GM06990 (cell line): ENCODE data around the gene BRCA1.
"Not testable (repeated sequence)": the region's sequence is repeated elsewhere in the genome, so short reads cannot be mapped to it uniquely, and the experiment has no call there.

Experiments used
- DNase-seq: peaks from one replicate; pipeline ENCODE4 v3.0.0-alpha.2; 2011; ENCODE audit not compliant: insufficient read length; ENCODE audit errors: extremely low read depth
- H3K27me3 ChIP-seq: replicated peaks from 2 replicates; pipeline ENCODE4 v1.6.0; 2011; ENCODE audit warnings: low read length; ENCODE audit not compliant: control insufficient read depth, insufficient read depth
- H3K36me3 ChIP-seq: 2 replicates; pipeline ENCODE4 v1.5.1; 2011; ENCODE audit warnings: low read length; ENCODE audit not compliant: control insufficient read depth, insufficient read depth
- H3K4me3 ChIP-seq: replicated peaks from 2 replicates; pipeline ENCODE4 v1.5.1; 2011; ENCODE audit warnings: low read depth, mild to moderate bottlenecking, control low read depth, low read length
- TF ChIP-seq, protein P1 (sequence below): IDR thresholded peaks from 2 replicates; pipeline ENCODE4 v1.5.1; 2011; ENCODE audit warnings: low read length, control low read depth, mild to moderate bottlenecking, inconsistent platforms; ENCODE audit not compliant: insufficient read depth, poor library complexity, severe bottlenecking

Gene BRCA1

GRCh38 chr17:43104665-43105064, 20.5 kb downstream of the BRCA1 start:
- Histone ChIP-seq H3K36me3 (peaks cover 4% of the 10 kb centered on the region; the same call in 1 of the 2 replicates), H3K27me3 (no peaks in the 10 kb centered on the region), H3K4me3 (no peak overlapping the region)
- no peak for DNase-seq
- TF ChIP-seq, protein P1, sequence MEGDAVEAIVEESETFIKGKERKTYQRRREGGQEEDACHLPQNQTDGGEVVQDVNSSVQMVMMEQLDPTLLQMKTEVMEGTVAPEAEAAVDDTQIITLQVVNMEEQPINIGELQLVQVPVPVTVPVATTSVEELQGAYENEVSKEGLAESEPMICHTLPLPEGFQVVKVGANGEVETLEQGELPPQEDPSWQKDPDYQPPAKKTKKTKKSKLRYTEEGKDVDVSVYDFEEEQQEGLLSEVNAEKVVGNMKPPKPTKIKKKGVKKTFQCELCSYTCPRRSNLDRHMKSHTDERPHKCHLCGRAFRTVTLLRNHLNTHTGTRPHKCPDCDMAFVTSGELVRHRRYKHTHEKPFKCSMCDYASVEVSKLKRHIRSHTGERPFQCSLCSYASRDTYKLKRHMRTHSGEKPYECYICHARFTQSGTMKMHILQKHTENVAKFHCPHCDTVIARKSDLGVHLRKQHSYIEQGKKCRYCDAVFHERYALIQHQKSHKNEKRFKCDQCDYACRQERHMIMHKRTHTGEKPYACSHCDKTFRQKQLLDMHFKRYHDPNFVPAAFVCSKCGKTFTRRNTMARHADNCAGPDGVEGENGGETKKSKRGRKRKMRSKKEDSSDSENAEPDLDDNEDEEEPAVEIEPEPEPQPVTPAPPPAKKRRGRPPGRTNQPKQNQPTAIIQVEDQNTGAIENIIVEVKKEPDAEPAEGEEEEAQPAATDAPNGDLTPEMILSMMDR: no peak

GRCh38 chr17:43095364-43095763, 29.8 kb downstream of the BRCA1 start:
- not testable (repeated sequence) for DNase-seq, H3K36me3 ChIP-seq, H3K4me3 ChIP-seq, H3K27me3 ChIP-seq

DNA sequence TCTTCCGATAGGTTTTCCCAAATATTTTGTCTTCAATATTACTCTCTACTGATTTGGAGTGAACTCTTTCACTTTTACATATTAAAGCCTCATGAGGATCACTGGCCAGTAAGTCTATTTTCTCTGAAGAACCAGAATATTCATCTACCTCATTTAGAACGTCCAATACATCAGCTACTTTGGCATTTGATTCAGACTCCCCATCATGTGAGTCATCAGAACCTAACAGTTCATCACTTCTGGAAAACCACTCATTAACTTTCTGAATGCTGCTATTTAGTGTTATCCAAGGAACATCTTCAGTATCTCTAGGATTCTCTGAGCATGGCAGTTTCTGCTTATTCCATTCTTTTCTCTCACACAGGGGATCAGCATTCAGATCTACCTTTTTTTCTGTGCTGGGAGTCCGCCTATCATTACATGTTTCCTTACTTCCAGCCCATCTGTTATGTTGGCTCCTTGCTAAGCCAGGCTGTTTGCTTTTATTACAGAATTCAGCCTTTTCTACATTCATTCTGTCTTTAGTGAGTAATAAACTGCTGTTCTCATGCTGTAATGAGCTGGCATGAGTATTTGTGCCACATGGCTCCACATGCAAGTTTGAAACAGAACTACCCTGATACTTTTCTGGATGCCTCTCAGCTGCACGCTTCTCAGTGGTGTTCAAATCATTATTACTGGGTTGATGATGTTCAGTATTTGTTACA, 30.9 kb downstream of the BRCA1 start:
- Histone ChIP-seq H3K36me3 (peaks cover 4% of the 10 kb centered on the region), H3K4me3 (no peak overlapping the region), H3K27me3 (no peaks in the 10 kb centered on the region)
- no peak for DNase-seq
- TF ChIP-seq, protein P1: no peak

DNA sequence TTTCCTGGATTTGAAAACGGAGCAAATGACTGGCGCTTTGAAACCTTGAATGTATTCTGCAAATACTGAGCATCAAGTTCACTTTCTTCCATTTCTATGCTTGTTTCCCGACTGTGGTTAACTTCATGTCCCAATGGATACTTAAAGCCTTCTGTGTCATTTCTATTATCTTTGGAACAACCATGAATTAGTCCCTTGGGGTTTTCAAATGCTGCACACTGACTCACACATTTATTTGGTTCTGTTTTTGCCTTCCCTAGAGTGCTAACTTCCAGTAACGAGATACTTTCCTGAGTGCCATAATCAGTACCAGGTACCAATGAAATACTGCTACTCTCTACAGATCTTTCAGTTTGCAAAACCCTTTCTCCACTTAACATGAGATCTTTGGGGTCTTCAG, 32.3 kb downstream of the BRCA1 start:
- Histone ChIP-seq H3K4me3 (no peak overlapping the region), H3K27me3 (no peaks in the 10 kb centered on the region), H3K36me3 (peaks cover 4% of the 10 kb centered on the region)
- no peak for DNase-seq
- TF ChIP-seq, protein P1: no peak

GRCh38 chr17:43090022-43090421, 35.1 kb downstream of the BRCA1 start:
- TF ChIP-seq, protein P1: no peak
- no peaks in the 10 kb centered on the region for H3K27me3 ChIP-seq
- H3K4me3 ChIP-seq: no peak overlapping the region
- no peak for DNase-seq
- H3K36me3 ChIP-seq: peaks cover 2% of the 10 kb centered on the region

GRCh38 chr17:43085474-43085873, 39.7 kb downstream of the BRCA1 start:
- TF ChIP-seq, protein P1: no peak
- Histone ChIP-seq H3K4me3 (no peak overlapping the region), H3K27me3 (no peaks in the 10 kb centered on the region), H3K36me3 (peaks cover 6% of the 10 kb centered on the region)
- no peak for DNase-seq
